HCT116 (cell line): ENCODE measurements around the gene CRACR2A. TPM values are rescaled to one million over a fixed set of nuclear protein-coding genes. Genes with fewer than 3 reads are reported as not detected.

ENCODE experiments used
- ATAC-seq: fragments of 200-7000 bp; cut with Tn5 transposase; 2 replicates; pipeline ENCODE4 v1.9.1; 2020; ENCODE audit warnings: mild to moderate bottlenecking, moderate library complexity
- BruUV-seq: library from RNA; stranded (reverse); fragments of 400-500 nt; replicated peaks from 2 replicates; lab custom pipeline; 2021; lab: Mats Ljungman, UMichigan
- CTCF ChIA-PET: fragments of 300-600 bp; sonication (Branson Sonifier 250); formaldehyde crosslinking; loops from one replicate; lab custom pipeline; 2021; ENCODE audit warnings: antibody characterized with exemption; lab: Charles Lee
- POLR2A ChIA-PET: fragments of 300-600, 350-600 bp; sonication (Branson Sonifier 250); formaldehyde crosslinking; loops from one replicate; lab custom pipeline; 2021; ENCODE audit warnings: antibody characterized with exemption; lab: Charles Lee
- RAD21 ChIA-PET, 2 experiments: fragments of 300-600 bp; sonication (Branson Sonifier 250); formaldehyde crosslinking; loops; one replicate each; lab custom pipeline; 2023; ENCODE audit warnings: low total read pairs in 2 of 2; ENCODE audit not compliant: uncharacterized antibody in 2 of 2, unreplicated experiment in 2 of 2, low non-redundant PET in 1 of 2; lab: Charles Lee
- DNase-seq: peaks from one replicate; pipeline ENCODE4 v3.0.0-alpha.2; 2010; ENCODE audit warnings: low read depth, low spot score
- H2AFZ ChIP-seq: fragments of 200-600 bp; shearing (Covaris generic), sonication (generic); 2 replicates; pipeline ENCODE4 v1.6.1; 2017; ENCODE audit warnings: low read depth, mixed run types, mixed read lengths, antibody characterized with exemption, low read length; ENCODE audit not compliant: poor library complexity, severe bottlenecking
- H3K27ac ChIP-seq: 2 replicates; pipeline ENCODE4 v1.5.1; 2012; ENCODE audit warnings: low read depth, low read length
- H3K27me3 ChIP-seq: fragments of 200-600 bp; sonication (generic); 2 replicates; pipeline ENCODE4 v1.6.1; 2016; ENCODE audit warnings: mixed run types, low read length, mixed read lengths; ENCODE audit not compliant: insufficient read depth
- H3K36me3 ChIP-seq, 2 experiments: fragments of 200-500 bp in 1 of 2; fragments of 200-600 bp in 1 of 2; sonication (Bioruptor generic) in 1 of 2; sonication (generic) in 1 of 2; 2 replicates each; pipeline versions ENCODE4 v1.5.1 to v1.6.1; 2014 to 2016; ENCODE audit warnings: low read length in 2 of 2, inconsistent platforms in 1 of 2, mixed read lengths in 1 of 2, mixed run types in 1 of 2; ENCODE audit not compliant: insufficient read depth in 2 of 2, control insufficient read depth in 1 of 2
- H3K4me1 ChIP-seq, 2 experiments: fragments of 200-600 bp in 1 of 2; sonication (generic) in 1 of 2; 2 replicates each; pipeline versions ENCODE4 v1.5.1 to v1.6.1; 2012 to 2017; ENCODE audit warnings: low read length in 2 of 2, inconsistent platforms in 1 of 2, mild to moderate bottlenecking in 1 of 2, mixed read lengths in 1 of 2, mixed run types in 1 of 2, moderate library complexity in 1 of 2; ENCODE audit not compliant: insufficient read depth in 2 of 2, control insufficient read depth in 1 of 2
- H3K4me2 ChIP-seq: fragments of 200-600 bp; sonication (generic); 2 replicates; pipeline ENCODE4 v1.6.1; 2017; ENCODE audit warnings: mixed run types, low read length, mixed read lengths
- H3K4me3 ChIP-seq, 2 experiments: fragments of 200-600 bp in 1 of 2; sonication (generic) in 1 of 2; replicated peaks in 1 of 2; 2 replicates each; pipeline ENCODE4 v1.5.1; 2011 to 2016; ENCODE audit warnings: low read length in 2 of 2, control low read depth in 1 of 2, low read depth in 1 of 2, mild to moderate bottlenecking in 1 of 2, mixed read lengths in 1 of 2, mixed run types in 1 of 2
- H3K79me2 ChIP-seq: fragments of 200-600 bp; sonication (generic); 2 replicates; pipeline ENCODE4 v1.6.1; 2017; ENCODE audit warnings: mild to moderate bottlenecking, mixed run types, low read length, moderate library complexity, mixed read lengths; ENCODE audit not compliant: insufficient read depth
- H3K9ac ChIP-seq: fragments of 200-600 bp; sonication (generic); 2 replicates; pipeline ENCODE4 v1.6.1; 2016; ENCODE audit warnings: low read length, mixed read lengths
- H3K9me2 ChIP-seq: fragments of 200-600 bp; sonication (generic), shearing (Covaris generic); 2 replicates; pipeline ENCODE4 v1.6.1; 2017; ENCODE audit warnings: mixed run types, mild to moderate bottlenecking, moderate library complexity; ENCODE audit not compliant: insufficient read depth
- H3K9me3 ChIP-seq, 2 experiments: fragments of 200-500 bp in 1 of 2; fragments of 200-600 bp in 1 of 2; sonication (Bioruptor generic) in 1 of 2; sonication (generic) in 1 of 2; 2 replicates each; pipeline ENCODE4 v1.6.1; 2014 to 2017; ENCODE audit warnings: low read length in 2 of 2, mixed read lengths in 2 of 2, inconsistent platforms in 1 of 2, low read depth in 1 of 2, mild to moderate bottlenecking in 1 of 2, mixed run types in 1 of 2, moderate library complexity in 1 of 2; ENCODE audit not compliant: control insufficient read depth in 1 of 2, insufficient read depth in 1 of 2
- H4K20me1 ChIP-seq: fragments of 200-600 bp; sonication (generic), shearing (Covaris generic); 2 replicates; pipeline ENCODE4 v1.6.1; 2017; ENCODE audit warnings: mixed run types, mild to moderate bottlenecking, moderate library complexity; ENCODE audit not compliant: insufficient read depth
- CBX3 ChIP-seq: IDR thresholded peaks from 2 replicates; pipeline ENCODE4 v1.6.1; 2012; ENCODE audit warnings: low read depth
- CEBPB ChIP-seq: IDR thresholded peaks from 2 replicates; pipeline ENCODE4 v1.6.1; 2012; ENCODE audit warnings: low read depth
- EGR1 ChIP-seq: IDR thresholded peaks from 2 replicates; pipeline ENCODE4 v1.6.1; 2012; ENCODE audit warnings: low read depth
- ELF1 ChIP-seq: IDR thresholded peaks from 2 replicates; pipeline ENCODE4 v1.6.1; 2012; ENCODE audit warnings: low read depth, borderline replicate concordance
- FOSL1 ChIP-seq: IDR thresholded peaks from 2 replicates; pipeline ENCODE4 v1.6.1; 2012; ENCODE audit warnings: low read depth
- REST ChIP-seq: IDR thresholded peaks from 2 replicates; pipeline ENCODE4 v1.6.1; 2012; ENCODE audit warnings: low read depth
- SIN3A ChIP-seq: IDR thresholded peaks from 2 replicates; pipeline ENCODE4 v1.6.1; 2012; ENCODE audit warnings: low read depth
- SP1 ChIP-seq: IDR thresholded peaks from 2 replicates; pipeline ENCODE4 v1.6.1; 2012; ENCODE audit warnings: low read depth
- TCF7L2 ChIP-seq: IDR thresholded peaks from 2 replicates; pipeline ENCODE4 v1.7.0; 2011; ENCODE audit warnings: borderline replicate concordance, inconsistent platforms; ENCODE audit not compliant: insufficient read depth, insufficient read length; ENCODE audit errors: extremely low read depth
- YY1 ChIP-seq: IDR thresholded peaks from 2 replicates; pipeline ENCODE4 v1.6.1; 2011; ENCODE audit warnings: low read length, low read depth, moderate library complexity, mild to moderate bottlenecking; ENCODE audit not compliant: insufficient replicate concordance; ENCODE audit errors: extremely low read depth
- ZFX ChIP-seq: fragments of 450-650 bp; IDR thresholded peaks from 2 replicates; pipeline ENCODE4 v1.6.1; 2017
- ZNF274 ChIP-seq: fragments of 200-500 bp; sonication (Bioruptor generic); IDR thresholded peaks from 2 replicates; pipeline ENCODE4 v1.6.1; 2014; ENCODE audit warnings: mild to moderate bottlenecking, low read depth, low read length, inconsistent platforms
- intact Hi-C: fragments of 100-400 bp; cut with micrococcal nuclease; formaldehyde crosslinking; loops from 2 replicates; pipeline ENCODE4 v1.10.0; 2022
- total RNA-seq: library from RNA; stranded (reverse); gene quantifications from one replicate; pipeline ENCODE4 v1.2.1, GENCODE V29; 2021; ENCODE audit not compliant: unreplicated experiment
- TF ChIP-seq, protein P1 (sequence below): IDR thresholded peaks from 2 replicates; pipeline ENCODE4 v1.6.1; 2012
- TF ChIP-seq, protein P2 (sequence below), 3 experiments: fragments of 200-600 bp in 1 of 3; sonication (generic) in 1 of 3; IDR thresholded peaks in 2 of 3; conservative IDR thresholded peaks in 1 of 3; 2 replicates each; pipeline ENCODE4 v1.5.1; 2012 to 2017; ENCODE audit warnings: low read depth in 2 of 3, low read length in 2 of 3, antibody characterized with exemption in 1 of 3, borderline replicate concordance in 1 of 3, control low read depth in 1 of 3, mild to moderate bottlenecking in 1 of 3, mixed read lengths in 1 of 3, mixed run types in 1 of 3, moderate library complexity in 1 of 3; ENCODE audit not compliant: insufficient read depth in 1 of 3

The CRACR2A gene
- total RNA-seq, 1 experiment from 2014 or later, result 18.4 TPM

DNA sequence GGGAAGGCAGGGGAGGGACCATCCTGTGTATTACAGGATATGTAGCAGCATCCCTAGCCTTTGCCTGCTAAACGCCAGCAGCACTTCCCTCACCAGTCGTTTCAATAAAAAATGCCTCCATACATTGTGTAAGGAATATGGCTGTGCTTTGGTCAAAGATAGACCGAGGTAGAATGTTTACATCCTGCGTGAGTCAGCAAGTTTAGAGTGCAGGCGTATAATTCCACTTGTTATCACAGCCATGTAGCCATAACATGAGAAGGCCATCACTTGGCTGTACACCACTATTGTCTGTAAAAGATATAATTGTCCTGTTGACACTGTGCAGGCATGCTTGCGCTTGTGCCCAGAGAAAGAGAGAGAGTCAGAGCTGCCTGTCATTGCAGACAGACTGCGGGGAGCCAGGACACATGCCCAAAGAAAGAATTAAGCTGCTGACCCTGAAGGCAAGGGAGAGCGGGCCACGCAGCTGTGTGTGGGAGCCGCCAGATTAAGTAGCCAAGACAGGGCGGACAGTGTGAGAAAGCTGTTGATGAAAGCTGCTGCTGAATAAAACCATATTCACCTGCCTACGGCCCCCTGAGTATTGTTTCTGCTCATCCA lies 68.4 kb downstream of the CRACR2A start:
- no peak for ATAC-seq
- Histone ChIP-seq H3K27ac (no peak overlapping the region), H4K20me1 (no peaks in the 10 kb centered on the region), H3K36me3 (0 out of 4 replicates have a peak, but pooled peaks cover 0 to 4% of the 10 kb centered on the region in 2 experiments), H3K9me2 (no peaks in the 10 kb centered on the region), H3K79me2 (no peaks in the 10 kb centered on the region), H3K9ac (no peak overlapping the region), H3K27me3 (no peaks in the 10 kb centered on the region), H3K4me2 (no peak overlapping the region), H3K4me3 (no peak overlapping the region), H2AFZ (no peak overlapping the region), H3K4me1 (no peaks in the 10 kb centered on the region), H3K9me3 (no peaks in the 10 kb centered on the region)
- no peak for DNase-seq
- CTCF ChIA-PET, result no interaction called here
- TF ChIP-seq EGR1 (no peak), CBX3 (no peak), FOSL1 (no peak), ZFX (no peak), TCF7L2 (no peak), YY1 (no peak), SIN3A (no peak), SP1 (no peak), ELF1 (no peak), CEBPB (no peak), REST (no peak), ZNF274 (no peak)
- TF ChIP-seq, protein P1, sequence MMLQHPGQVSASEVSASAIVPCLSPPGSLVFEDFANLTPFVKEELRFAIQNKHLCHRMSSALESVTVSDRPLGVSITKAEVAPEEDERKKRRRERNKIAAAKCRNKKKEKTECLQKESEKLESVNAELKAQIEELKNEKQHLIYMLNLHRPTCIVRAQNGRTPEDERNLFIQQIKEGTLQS, result no peak
- TF ChIP-seq, protein P2, sequence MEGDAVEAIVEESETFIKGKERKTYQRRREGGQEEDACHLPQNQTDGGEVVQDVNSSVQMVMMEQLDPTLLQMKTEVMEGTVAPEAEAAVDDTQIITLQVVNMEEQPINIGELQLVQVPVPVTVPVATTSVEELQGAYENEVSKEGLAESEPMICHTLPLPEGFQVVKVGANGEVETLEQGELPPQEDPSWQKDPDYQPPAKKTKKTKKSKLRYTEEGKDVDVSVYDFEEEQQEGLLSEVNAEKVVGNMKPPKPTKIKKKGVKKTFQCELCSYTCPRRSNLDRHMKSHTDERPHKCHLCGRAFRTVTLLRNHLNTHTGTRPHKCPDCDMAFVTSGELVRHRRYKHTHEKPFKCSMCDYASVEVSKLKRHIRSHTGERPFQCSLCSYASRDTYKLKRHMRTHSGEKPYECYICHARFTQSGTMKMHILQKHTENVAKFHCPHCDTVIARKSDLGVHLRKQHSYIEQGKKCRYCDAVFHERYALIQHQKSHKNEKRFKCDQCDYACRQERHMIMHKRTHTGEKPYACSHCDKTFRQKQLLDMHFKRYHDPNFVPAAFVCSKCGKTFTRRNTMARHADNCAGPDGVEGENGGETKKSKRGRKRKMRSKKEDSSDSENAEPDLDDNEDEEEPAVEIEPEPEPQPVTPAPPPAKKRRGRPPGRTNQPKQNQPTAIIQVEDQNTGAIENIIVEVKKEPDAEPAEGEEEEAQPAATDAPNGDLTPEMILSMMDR (IDR thresholded peaks at IDR 0.05 in 2 of 3, conservative IDR thresholded peaks at IDR 0.05 in 1 of 3; ENCODE audit: borderline replicate concordance in 1 of 3, insufficient read depth in 1 of 3, low read depth in 2 of 3, low read length in 2 of 3), result no peak
- RAD21 ChIA-PET, result no interaction called here
- BruUV-seq, result no TSS peak
- intact Hi-C loops, result no loop called here
- POLR2A ChIA-PET, result no interaction called here
